GM10847 (cell line): Measurements from ENCODE around the gene STRBP.

Experiments used
- POLR2A ChIP-seq: IDR thresholded peaks from 2 replicates; pipeline ENCODE4 v1.6.1; 2011; ENCODE audit not compliant: insufficient read length; ENCODE audit errors: extremely low read depth

STRBP gene

GRCh38 chr9:123231421-123231820 lies 37.0 kb downstream of the STRBP start:
- TF ChIP-seq POLR2A, result no peak

- no peak for TF ChIP-seq POLR2A
Observed at GRCh38 chr9:123228967-123229366, 39.4 kb downstream of the STRBP start.

GRCh38 chr9:123225995-123226394 lies 42.4 kb downstream of the STRBP start:
- no peak for TF ChIP-seq POLR2A

DNA sequence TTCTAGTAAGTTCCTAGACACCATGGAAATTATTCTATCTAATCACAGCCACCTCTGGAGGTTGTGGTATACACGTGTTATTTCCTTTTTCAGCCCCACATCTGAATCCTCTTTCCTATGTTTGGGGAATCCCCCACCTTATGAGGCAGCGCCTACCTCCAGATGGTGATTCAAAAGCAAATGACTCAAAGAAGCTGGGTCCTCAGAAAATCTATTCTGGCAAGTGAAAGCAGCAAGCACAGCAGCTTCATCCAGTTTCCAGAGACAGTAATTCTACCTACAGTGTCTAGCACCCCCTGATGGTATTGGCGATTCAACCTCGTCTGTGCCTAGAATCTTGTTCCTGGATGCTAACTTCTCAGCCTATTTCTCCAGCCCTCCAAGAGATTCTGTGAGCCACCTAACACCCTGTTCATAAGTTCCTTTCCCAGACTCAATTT lies 43.0 kb downstream of the STRBP start:
- TF ChIP-seq POLR2A, result no peak

GRCh38 chr9:123220127-123220526 lies 48.3 kb downstream of the STRBP start:
- TF ChIP-seq POLR2A, result no peak

- no peak for TF ChIP-seq POLR2A
Observed at GRCh38 chr9:123218831-123219230, 49.6 kb downstream of the STRBP start.

- no peak for TF ChIP-seq POLR2A
Observed at GRCh38 chr9:123217128-123217654, 51.2 kb downstream of the STRBP start.

- no peak for TF ChIP-seq POLR2A
Observed at GRCh38 chr9:123216251-123216797, 52.1 kb downstream of the STRBP start.

DNA sequence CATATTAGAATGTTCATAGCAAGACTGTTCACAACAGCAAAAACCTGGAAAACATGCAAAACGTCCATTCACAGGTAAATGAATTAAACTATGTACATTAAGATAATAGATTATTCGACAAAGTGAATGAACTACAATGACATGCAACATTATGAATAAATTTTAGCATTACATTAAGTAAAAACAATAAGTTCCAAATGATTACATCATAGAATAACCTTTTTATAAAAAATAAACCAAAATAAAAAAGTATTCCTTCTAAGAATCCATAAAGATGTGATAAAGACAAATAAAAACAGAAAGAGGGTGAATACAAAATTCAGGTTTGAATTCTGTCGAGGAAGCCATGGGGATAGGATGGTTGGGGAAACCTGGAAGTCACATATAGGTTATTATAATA lies 57.3 kb downstream of the STRBP start:
- TF ChIP-seq POLR2A, result no peak

DNA sequence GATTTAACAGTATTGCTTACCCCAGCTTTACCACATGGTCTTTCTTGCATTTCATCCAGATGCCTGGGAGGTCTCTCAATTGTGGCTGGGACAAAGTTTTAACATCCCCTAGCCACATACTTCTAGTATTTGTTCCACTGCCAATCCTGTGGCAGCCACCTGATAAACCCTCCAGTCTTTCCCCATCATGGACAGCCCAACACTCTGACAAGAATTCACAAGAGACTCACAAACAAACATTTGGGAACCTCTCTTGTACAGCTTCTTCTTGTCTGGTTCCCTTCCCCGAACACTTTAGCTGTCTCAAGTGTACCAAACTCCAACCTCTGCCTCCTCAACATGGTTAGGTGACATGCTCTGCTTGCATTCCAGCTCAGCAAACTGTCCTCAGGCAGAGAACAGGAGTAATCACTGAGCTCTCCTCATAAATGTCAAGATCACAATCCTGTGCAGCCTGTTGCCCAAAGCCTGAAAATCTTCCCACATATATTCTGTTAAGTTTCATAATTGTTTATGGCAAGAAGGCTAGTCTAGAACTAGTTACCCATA lies 59.7 kb downstream of the STRBP start:
- TF ChIP-seq POLR2A, result no peak

GRCh38 chr9:123206065-123206464 lies 62.3 kb downstream of the STRBP start:
- TF ChIP-seq POLR2A, result no peak

DNA sequence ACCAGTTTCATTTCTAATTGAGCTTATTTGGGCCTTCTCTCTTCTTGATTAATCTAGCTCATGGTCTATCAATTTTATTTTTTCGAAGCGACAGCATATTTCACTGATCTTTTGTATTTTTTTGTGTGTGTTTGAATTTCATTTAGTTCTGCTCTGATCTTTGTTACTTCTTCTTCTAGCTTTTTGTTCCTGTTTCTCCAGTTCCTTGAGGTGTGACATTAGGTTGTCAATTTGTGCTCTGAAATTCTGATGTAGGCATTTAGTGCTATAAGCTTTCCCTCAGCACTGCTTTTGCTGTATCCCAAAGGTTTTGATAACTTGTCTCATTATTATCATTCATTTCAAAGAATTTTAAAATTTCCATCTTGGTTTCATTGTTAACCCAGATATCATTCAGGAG lies 67.3 kb downstream of the STRBP start:
- TF ChIP-seq POLR2A, result no peak

DNA sequence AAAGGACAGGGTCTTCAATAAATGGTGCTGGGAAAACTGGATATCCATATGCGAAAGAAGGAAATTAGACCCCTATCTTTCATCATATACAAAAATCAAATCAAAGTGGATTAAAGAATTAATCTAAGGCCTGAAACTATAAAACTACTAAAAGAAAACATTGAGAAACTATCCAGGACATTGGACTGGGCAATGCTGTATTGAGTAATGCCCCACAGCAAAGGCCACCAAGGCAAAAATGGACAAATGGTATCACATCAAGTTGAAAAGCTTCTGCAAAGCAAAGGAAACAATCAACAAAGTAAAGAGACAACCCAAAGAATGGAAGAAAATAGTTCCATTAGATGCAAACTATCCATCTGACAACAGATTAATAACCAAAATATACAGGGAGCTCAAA lies 72.3 kb downstream of the STRBP start:
- TF ChIP-seq POLR2A, result no peak

- no peak for TF ChIP-seq POLR2A
Observed at GRCh38 chr9:123194023-123194422, 74.4 kb downstream of the STRBP start.

DNA sequence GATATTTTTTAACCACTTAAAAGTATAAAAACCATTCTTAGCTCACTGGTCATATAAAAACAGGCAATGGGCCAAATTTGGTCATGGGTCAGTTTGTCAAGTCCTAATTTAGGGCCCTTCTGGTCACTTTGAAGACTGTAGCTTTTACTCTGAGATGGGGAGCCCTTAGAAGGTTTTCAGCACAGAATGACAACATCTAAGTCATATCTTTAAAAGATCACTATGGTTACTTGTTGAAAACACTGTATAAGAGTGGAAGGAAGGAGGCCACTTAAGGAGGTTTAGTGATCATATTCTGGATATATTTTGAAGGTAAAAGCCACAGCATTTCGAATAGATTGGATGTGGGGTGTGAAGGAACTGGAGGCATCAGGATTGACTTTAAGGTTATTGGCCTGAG lies 76.7 kb downstream of the STRBP start:
- no peak for TF ChIP-seq POLR2A

DNA sequence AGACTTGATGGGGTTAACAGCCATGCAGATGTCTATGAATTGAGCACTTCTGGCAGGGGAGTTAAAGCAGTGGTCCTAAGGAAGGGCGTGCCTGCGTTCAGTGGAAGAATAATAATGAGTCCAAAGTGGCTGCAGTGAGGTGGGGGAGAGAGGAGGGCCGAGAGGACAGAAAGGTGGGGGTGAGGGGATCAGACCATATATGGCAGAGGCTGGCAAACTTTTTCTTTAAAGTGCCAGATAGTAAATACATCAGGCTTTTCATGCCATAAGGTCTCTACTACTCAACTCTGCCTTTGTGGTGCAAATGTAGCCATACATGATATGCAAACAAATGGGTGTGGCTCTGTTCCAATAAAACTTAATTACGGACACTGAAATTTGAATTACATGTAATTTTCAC lies 77.1 kb downstream of the STRBP start:
- TF ChIP-seq POLR2A, result no peak

DNA sequence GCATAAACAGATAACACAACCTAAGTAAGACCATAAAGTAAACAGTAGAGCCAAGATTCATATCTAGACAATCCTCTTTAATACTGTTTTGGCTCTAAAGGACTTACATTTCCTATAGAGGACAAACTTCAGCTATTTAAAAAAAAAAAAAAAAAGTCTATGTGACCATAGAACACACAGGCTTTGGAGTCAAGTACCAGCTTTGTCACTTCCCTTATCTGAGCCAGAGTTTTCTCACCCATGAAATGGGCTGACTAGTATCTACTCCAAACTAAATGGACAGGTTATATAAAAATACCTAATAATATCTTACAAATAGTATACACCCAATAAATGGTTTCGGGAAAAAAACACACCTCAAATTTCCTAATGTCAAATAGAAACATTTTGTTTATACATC lies 81.3 kb downstream of the STRBP start:
- no peak for TF ChIP-seq POLR2A
